ENCODE measurements around the gene RAE1.

DNA sequence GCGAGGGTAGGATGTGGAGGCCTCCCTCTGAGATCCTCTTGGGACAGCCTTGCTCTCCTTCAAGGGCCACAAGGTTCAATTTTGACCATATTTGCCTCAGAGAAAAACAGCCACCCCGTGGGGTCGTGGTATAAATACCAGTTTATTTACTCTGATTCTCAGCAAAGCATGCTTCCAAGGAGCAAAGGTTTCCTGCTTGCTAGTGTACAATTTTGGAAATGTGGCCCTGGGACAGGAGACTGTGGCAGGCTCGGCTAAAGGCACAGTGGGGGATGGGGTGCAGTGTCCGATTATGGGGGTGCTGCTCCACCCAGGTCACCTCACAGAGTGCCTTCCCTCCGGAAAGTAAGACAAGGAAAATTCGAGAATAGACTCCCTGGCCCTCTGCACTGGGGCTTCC is 71.2 kb downstream of the RAE1 start:
- TF ChIP-seq POLR2A (IDR thresholded peaks at IDR 0.05) (no peak), CTCF (IDR thresholded peaks at IDR 0.05) (no peak)
